K562 (cell line): ENCODE results near the gene UGT1A3. TPM values are rescaled to one million over a fixed set of nuclear protein-coding genes. Genes with fewer than 3 reads are reported as not detected.

Experiments used
- E2F3 ChIP-seq: fragments of 250-450 bp; sonication (Bioruptor Pico); IDR thresholded peaks from 2 replicates; pipeline ENCODE4 v1.4.0; 2020; ENCODE audit warnings: mild to moderate bottlenecking
- ETV1 ChIP-seq: fragments of 450-650 bp; conservative IDR thresholded peaks from 2 replicates; pipeline ENCODE4 v1.6.1; 2016; ENCODE audit warnings: missing genetic modification characterization, control low read depth, low read depth, missing compliant biosample characterization
- HNRNPK ChIP-seq: fragments of 200-400 bp; formaldehyde crosslinking; IDR thresholded peaks from one replicate; pipeline ENCODE4 v1.6.1; 2018; ENCODE audit warnings: mild to moderate bottlenecking, low read depth, low read length; ENCODE audit not compliant: poor library complexity, severe bottlenecking
- LEF1 ChIP-seq: fragments of 450-650 bp; IDR thresholded peaks from 2 replicates; pipeline ENCODE4 v1.6.1; 2016; ENCODE audit warnings: mild to moderate bottlenecking
- MEF2A ChIP-seq: IDR thresholded peaks from 2 replicates; pipeline ENCODE4 v1.6.1; 2011; ENCODE audit warnings: low read depth, mild to moderate bottlenecking, low read length, moderate library complexity; ENCODE audit not compliant: control insufficient read depth
- MTA2 ChIP-seq: fragments of 450-650 bp; IDR thresholded peaks from 2 replicates; pipeline ENCODE4 v1.6.1; 2016; ENCODE audit warnings: low read depth
- NFRKB ChIP-seq: fragments of 450-650 bp; IDR thresholded peaks from 2 replicates; pipeline ENCODE4 v1.6.1; 2016; ENCODE audit warnings: low read depth
- PTRF ChIP-seq: fragments of 450-650 bp; IDR thresholded peaks from 2 replicates; pipeline ENCODE4 v1.6.1; 2016; ENCODE audit warnings: mild to moderate bottlenecking, missing genetic modification characterization, missing compliant biosample characterization
- RFX1 ChIP-seq: fragments of 450-650 bp; IDR thresholded peaks from 2 replicates; pipeline ENCODE4 v1.6.1; 2016; ENCODE audit warnings: mild to moderate bottlenecking, moderate library complexity
- RNF2 ChIP-seq: sonication (generic); IDR thresholded peaks from 2 replicates; pipeline ENCODE4 v1.6.1; 2016
- RUNX1 ChIP-seq: sonication (generic); IDR thresholded peaks from 2 replicates; pipeline ENCODE4 v1.6.1; 2016; ENCODE audit warnings: antibody characterized with exemption, low read depth
- TAF9B ChIP-seq: fragments of 450-650 bp; IDR thresholded peaks from 2 replicates; pipeline ENCODE4 v1.6.1; 2018; ENCODE audit warnings: mild to moderate bottlenecking; ENCODE audit not compliant: partially characterized antibody
- TCFL5 ChIP-seq: fragments of 250-450 bp; sonication (Bioruptor Pico); conservative IDR thresholded peaks from 2 replicates; pipeline ENCODE4 v1.6.1; 2021; ENCODE audit warnings: mild to moderate bottlenecking, moderate library complexity, matching md5 sums
- ZBED1 ChIP-seq: IDR thresholded peaks from 2 replicates; pipeline ENCODE4 v1.6.1; 2014
- ZBTB8A ChIP-seq: fragments of 450-650 bp; IDR thresholded peaks from 2 replicates; pipeline ENCODE4 v1.6.1; 2018; ENCODE audit warnings: mild to moderate bottlenecking, moderate library complexity; ENCODE audit not compliant: partially characterized antibody
- ZNF146 ChIP-seq: IDR thresholded peaks from one replicate; pipeline ENCODE4 v1.6.1; 2018; ENCODE audit warnings: missing compliant biosample characterization; ENCODE audit not compliant: unreplicated experiment
- ZNF212 ChIP-seq: fragments of 450-650 bp; formaldehyde crosslinking; IDR thresholded peaks from 2 replicates; pipeline ENCODE4 v1.4.0; 2020; ENCODE audit warnings: mild to moderate bottlenecking
- ZNF253 ChIP-seq: fragments of 250-450 bp; sonication (Bioruptor Pico); conservative IDR thresholded peaks from 2 replicates; pipeline ENCODE4 v1.6.1; 2021; ENCODE audit warnings: mild to moderate bottlenecking
- polyA plus RNA-seq, 8 experiments: library from polyadenylated mRNA; depleted of rRNA in 4 of 8; stranded (reverse) in 5 of 8; unstranded in 3 of 8; fragments of >200 nt; fragmentation: Nextera tagmentation in 2 of 8; fragmentation: Illumina TruSeq in 1 of 8; extraction: Ambion mirVana in 2 of 8; extraction: Trizol in 1 of 8; gene quantifications; 2 replicates each; pipeline versions ENCODE4 v1.2.1 to v1.2.3, GENCODE V29; 2011 to 2014; ENCODE audit warnings: inconsistent platforms in 1 of 8, missing spikeins in 1 of 8
- total RNA-seq, 7 experiments: library from RNA; depleted of rRNA in 6 of 7; stranded (reverse); fragments of >200 nt in 6 of 7; fragmentation: Illumina TruSeq in 2 of 7; extraction: Trizol in 2 of 7; gene quantifications; 2 replicates each; pipeline versions ENCODE4 v1.2.1 to v1.2.3, GENCODE V29; 2011 to 2021; ENCODE audit warnings: low replicate concordance in 1 of 7
- TF ChIP-seq, protein P1 (sequence below): fragments of 250-450 bp; sonication (Bioruptor Pico); IDR thresholded peaks from 2 replicates; pipeline ENCODE4 v1.4.0; 2020
- TF ChIP-seq, protein P2 (sequence below): fragments of 450-650 bp; IDR thresholded peaks from one replicate; pipeline ENCODE4 v1.6.1; 2018; ENCODE audit warnings: mild to moderate bottlenecking, moderate library complexity; ENCODE audit not compliant: partially characterized antibody
- TF ChIP-seq, protein P3 (sequence below): sonication (generic); formaldehyde crosslinking; IDR thresholded peaks from 2 replicates; pipeline ENCODE4 v1.8.0; 2022; ENCODE audit warnings: missing genetic modification reagents, mild to moderate bottlenecking, moderate library complexity, borderline replicate concordance
- TF ChIP-seq, protein P4 (sequence below): sonication (generic); formaldehyde crosslinking; IDR thresholded peaks from 2 replicates; pipeline ENCODE4 v1.8.0; 2022; ENCODE audit warnings: missing genetic modification reagents, mild to moderate bottlenecking, borderline replicate concordance

Gene UGT1A3
- total and polyA plus RNA-seq, 9 of the 15 experiments (the other 6 are each of a cell fraction or from before 2014, with no cell fraction given): not detected

DNA sequence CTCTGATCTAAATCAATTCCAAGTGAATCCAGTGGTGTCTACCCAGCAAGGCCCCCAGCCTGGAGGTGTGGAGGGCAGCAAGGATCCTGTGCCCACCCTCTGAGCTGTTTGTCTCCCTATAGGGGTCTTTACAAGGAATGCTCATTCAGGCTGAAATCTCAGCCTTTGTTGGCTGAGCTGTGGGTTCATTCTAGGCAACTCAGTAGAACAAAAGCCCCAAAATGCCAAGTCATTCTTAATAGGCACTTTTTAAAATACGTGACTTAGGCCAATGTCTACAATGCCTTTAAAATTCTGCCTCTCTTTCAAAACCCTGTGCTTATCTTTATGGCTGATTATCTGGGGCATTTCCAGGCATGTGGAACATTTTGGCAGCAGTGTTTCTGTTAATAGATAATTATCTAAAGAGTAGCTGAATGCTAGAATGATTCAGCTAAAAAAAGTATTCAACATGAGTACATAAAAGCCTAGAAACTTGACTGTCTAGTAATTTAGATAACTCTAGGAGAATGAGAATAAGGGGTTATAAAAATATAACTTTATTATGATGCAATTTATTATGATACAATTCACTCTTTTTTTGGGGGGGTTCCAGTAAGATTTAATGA, 28.7 kb upstream of the UGT1A3 start (continued):
- TF ChIP-seq, protein P1, sequence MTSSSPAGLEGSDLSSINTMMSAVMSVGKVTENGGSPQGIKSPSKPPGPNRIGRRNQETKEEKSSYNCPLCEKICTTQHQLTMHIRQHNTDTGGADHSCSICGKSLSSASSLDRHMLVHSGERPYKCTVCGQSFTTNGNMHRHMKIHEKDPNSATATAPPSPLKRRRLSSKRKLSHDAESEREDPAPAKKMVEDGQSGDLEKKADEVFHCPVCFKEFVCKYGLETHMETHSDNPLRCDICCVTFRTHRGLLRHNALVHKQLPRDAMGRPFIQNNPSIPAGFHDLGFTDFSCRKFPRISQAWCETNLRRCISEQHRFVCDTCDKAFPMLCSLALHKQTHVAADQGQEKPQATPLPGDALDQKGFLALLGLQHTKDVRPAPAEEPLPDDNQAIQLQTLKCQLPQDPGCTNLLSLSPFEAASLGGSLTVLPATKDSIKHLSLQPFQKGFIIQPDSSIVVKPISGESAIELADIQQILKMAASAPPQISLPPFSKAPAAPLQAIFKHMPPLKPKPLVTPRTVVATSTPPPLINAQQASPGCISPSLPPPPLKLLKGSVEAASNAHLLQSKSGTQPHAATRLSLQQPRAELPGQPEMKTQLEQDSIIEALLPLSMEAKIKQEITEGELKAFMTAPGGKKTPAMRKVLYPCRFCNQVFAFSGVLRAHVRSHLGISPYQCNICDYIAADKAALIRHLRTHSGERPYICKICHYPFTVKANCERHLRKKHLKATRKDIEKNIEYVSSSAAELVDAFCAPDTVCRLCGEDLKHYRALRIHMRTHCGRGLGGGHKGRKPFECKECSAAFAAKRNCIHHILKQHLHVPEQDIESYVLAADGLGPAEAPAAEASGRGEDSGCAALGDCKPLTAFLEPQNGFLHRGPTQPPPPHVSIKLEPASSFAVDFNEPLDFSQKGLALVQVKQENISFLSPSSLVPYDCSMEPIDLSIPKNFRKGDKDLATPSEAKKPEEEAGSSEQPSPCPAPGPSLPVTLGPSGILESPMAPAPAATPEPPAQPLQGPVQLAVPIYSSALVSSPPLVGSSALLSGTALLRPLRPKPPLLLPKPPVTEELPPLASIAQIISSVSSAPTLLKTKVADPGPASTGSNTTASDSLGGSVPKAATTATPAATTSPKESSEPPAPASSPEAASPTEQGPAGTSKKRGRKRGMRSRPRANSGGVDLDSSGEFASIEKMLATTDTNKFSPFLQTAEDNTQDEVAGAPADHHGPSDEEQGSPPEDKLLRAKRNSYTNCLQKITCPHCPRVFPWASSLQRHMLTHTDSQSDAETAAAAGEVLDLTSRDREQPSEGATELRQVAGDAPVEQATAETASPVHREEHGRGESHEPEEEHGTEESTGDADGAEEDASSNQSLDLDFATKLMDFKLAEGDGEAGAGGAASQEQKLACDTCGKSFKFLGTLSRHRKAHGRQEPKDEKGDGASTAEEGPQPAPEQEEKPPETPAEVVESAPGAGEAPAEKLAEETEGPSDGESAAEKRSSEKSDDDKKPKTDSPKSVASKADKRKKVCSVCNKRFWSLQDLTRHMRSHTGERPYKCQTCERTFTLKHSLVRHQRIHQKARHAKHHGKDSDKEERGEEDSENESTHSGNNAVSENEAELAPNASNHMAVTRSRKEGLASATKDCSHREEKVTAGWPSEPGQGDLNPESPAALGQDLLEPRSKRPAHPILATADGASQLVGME: no peak
- TF ChIP-seq E2F3 (CRISPR knock-in tag) (no peak), LEF1 (peak; percentile 41; the same call in 1 of the 2 replicates), RNF2 (0 out of 2 replicates have a peak, but pooled peaks have one; percentile 34), ETV1 (tag) (no peak), ZNF212 (CRISPR knock-in tag) (no peak), TAF9B (no peak), TCFL5 (CRISPR knock-in tag) (no peak), MTA2 (0 out of 2 replicates have a peak, but pooled peaks have one; percentile 30), RFX1 (no peak), HNRNPK (no peak), ZBTB8A (no peak), ZNF253 (CRISPR knock-in tag) (no peak), PTRF (tag) (no peak), NFRKB (no peak), MEF2A (no peak), RUNX1 (no peak), ZNF146 (CRISPR knock-in tag) (no peak), ZBED1 (no peak)
- TF ChIP-seq, protein P2, sequence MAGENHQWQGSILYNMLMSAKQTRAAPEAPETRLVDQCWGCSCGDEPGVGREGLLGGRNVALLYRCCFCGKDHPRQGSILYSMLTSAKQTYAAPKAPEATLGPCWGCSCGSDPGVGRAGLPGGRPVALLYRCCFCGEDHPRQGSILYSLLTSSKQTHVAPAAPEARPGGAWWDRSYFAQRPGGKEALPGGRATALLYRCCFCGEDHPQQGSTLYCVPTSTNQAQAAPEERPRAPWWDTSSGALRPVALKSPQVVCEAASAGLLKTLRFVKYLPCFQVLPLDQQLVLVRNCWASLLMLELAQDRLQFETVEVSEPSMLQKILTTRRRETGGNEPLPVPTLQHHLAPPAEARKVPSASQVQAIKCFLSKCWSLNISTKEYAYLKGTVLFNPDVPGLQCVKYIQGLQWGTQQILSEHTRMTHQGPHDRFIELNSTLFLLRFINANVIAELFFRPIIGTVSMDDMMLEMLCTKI: no peak
- TF ChIP-seq, protein P3, sequence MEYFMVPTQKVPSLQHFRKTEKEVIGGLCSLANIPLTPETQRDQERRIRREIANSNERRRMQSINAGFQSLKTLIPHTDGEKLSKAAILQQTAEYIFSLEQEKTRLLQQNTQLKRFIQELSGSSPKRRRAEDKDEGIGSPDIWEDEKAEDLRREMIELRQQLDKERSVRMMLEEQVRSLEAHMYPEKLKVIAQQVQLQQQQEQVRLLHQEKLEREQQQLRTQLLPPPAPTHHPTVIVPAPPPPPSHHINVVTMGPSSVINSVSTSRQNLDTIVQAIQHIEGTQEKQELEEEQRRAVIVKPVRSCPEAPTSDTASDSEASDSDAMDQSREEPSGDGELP (CRISPR knock-in tag): no peak
- TF ChIP-seq, protein P4, sequence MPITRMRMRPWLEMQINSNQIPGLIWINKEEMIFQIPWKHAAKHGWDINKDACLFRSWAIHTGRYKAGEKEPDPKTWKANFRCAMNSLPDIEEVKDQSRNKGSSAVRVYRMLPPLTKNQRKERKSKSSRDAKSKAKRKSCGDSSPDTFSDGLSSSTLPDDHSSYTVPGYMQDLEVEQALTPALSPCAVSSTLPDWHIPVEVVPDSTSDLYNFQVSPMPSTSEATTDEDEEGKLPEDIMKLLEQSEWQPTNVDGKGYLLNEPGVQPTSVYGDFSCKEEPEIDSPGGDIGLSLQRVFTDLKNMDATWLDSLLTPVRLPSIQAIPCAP: no peak
